ENCODE data around the gene PSD4.

PSD4 gene

GRCh38 chr2:113235347-113236226 lies 61.8 kb downstream of the PSD4 start:
- peak in 1 of 2 donors; percentile 71 for DNase-seq (ENCODE audit: low read depth in 1 of 2, low spot score in 1 of 2)

GRCh38 chr2:113236367-113237159 lies 62.8 kb downstream of the PSD4 start:
- no peak for DNase-seq (ENCODE audit: low read depth in 1 of 2, low spot score in 1 of 2)

- no peak for DNase-seq (ENCODE audit: low read depth in 1 of 2, low spot score in 1 of 2)
These were observed 63.9 kb downstream of the PSD4 start for GRCh38 chr2:113237604-113238160.

GRCh38 chr2:113238871-113239839 lies 65.4 kb downstream of the PSD4 start:
- DNase-seq (ENCODE audit: low read depth in 1 of 2, low spot score in 1 of 2): no peak

- no peak for DNase-seq (ENCODE audit: low read depth in 1 of 2, low spot score in 1 of 2)
These were observed 66.6 kb downstream of the PSD4 start for GRCh38 chr2:113240150-113240914.

- peak in 1 of 2 donors; percentile 67 for DNase-seq (ENCODE audit: low read depth in 1 of 2, low spot score in 1 of 2)
These were observed 67.4 kb downstream of the PSD4 start for GRCh38 chr2:113240915-113241911.

- no peak for DNase-seq (ENCODE audit: low read depth in 1 of 2, low spot score in 1 of 2)
These were observed 68.6 kb downstream of the PSD4 start for GRCh38 chr2:113242327-113242726.

- no peak for DNase-seq (ENCODE audit: low read depth in 1 of 2, low spot score in 1 of 2)
These were observed 71.5 kb downstream of the PSD4 start for GRCh38 chr2:113245276-113245711.

GRCh38 chr2:113246606-113247005 lies 72.8 kb downstream of the PSD4 start:
- no peak for DNase-seq (ENCODE audit: low read depth in 1 of 2, low spot score in 1 of 2)

- peak; percentile 58 to 64 for DNase-seq (ENCODE audit: low read depth in 1 of 2, low spot score in 1 of 2)
These were observed 75.4 kb downstream of the PSD4 start for GRCh38 chr2:113248997-113249770.

- DNase-seq (ENCODE audit: low read depth in 1 of 2, low spot score in 1 of 2): no peak
These were observed 77.3 kb downstream of the PSD4 start for GRCh38 chr2:113251118-113251517.

GRCh38 chr2:113252047-113252590 lies 78.3 kb downstream of the PSD4 start:
- no peak for DNase-seq (ENCODE audit: low read depth in 1 of 2, low spot score in 1 of 2)

- DNase-seq (ENCODE audit: low read depth in 1 of 2, low spot score in 1 of 2): no peak
These were observed 79.7 kb downstream of the PSD4 start for GRCh38 chr2:113253453-113253852.

GRCh38 chr2:113255140-113256070 lies 81.6 kb downstream of the PSD4 start:
- DNase-seq (ENCODE audit: low read depth in 1 of 2, low spot score in 1 of 2): no peak

- DNase-seq (ENCODE audit: low read depth in 1 of 2, low spot score in 1 of 2): no peak
These were observed 83.9 kb downstream of the PSD4 start for GRCh38 chr2:113257516-113258264.
